Hematopoietic multipotent progenitor cell treated with erythropoietin and hydrocortisone succinate and interleukin-3 and kit ligand, for 15 days (in vitro differentiated cells): Measurements from ENCODE around the gene ANKS6.

Experiments used
- DNase-seq: peaks from one replicate; pipeline ENCODE4 v3.0.0-alpha.2; 2015; ENCODE audit warnings: low spot score

The ANKS6 gene

GRCh38 chr9:98815391-98815951, 19.1 kb upstream of the ANKS6 start:
- no peak for DNase-seq

GRCh38 chr9:98811051-98811650, 14.8 kb upstream of the ANKS6 start:
- no peak for DNase-seq

- no peak for DNase-seq
These were observed 13.9 kb upstream of the ANKS6 start for GRCh38 chr9:98810102-98810842.

GRCh38 chr9:98809311-98810101, 13.2 kb upstream of the ANKS6 start:
- no peak for DNase-seq

GRCh38 chr9:98808875-98809274, 12.5 kb upstream of the ANKS6 start:
- DNase-seq, result no peak

- no peak for DNase-seq
These were observed 12.1 kb upstream of the ANKS6 start for GRCh38 chr9:98808411-98808815.

GRCh38 chr9:98807814-98808195, 11.4 kb upstream of the ANKS6 start:
- DNase-seq, result no peak

GRCh38 chr9:98807070-98807813, 10.9 kb upstream of the ANKS6 start, which contains the start of gene GALNT12:
Gene GALNT12 (plus strand): TSS chr9:98807670. CDS start chr9:98807699, 29 bp downstream.
- DNase-seq, result no peak

- no peak for DNase-seq
These were observed 10.2 kb upstream of the ANKS6 start for GRCh38 chr9:98806394-98807035.

GRCh38 chr9:98805506-98806272, 9.3 kb upstream of the ANKS6 start:
- DNase-seq, result no peak

GRCh38 chr9:98804083-98804482, 7.7 kb upstream of the ANKS6 start:
- no peak for DNase-seq

- no peak for DNase-seq
These were observed 5.6 kb upstream of the ANKS6 start for GRCh38 chr9:98801969-98802371.

GRCh38 chr9:98801561-98801960, 5.2 kb upstream of the ANKS6 start:
- DNase-seq, result no peak

GRCh38 chr9:98798254-98798653, 1.9 kb upstream of the ANKS6 start:
- no peak for DNase-seq

GRCh38 chr9:98797491-98797890, 1.1 kb upstream of the ANKS6 start:
- DNase-seq, result no peak

GRCh38 chr9:98795970-98796363, 388 bp downstream of the ANKS6 start:
- no peak for DNase-seq

- no peak for DNase-seq
These were observed 930 bp downstream of the ANKS6 start for GRCh38 chr9:98795295-98795955.

- no peak for DNase-seq
These were observed 1.6 kb downstream of the ANKS6 start for GRCh38 chr9:98794802-98795201.

- no peak for DNase-seq
These were observed 3.3 kb downstream of the ANKS6 start for GRCh38 chr9:98793031-98793430.
